H9 (cell line): Measurements from ENCODE around the gene RELL1. TPM values are rescaled to one million over a fixed set of nuclear protein-coding genes. Genes with fewer than 3 reads are reported as not detected.

Experiments used
- DNase-seq: peaks from one replicate; pipeline ENCODE4 v3.0.0-alpha.2; 2017
- H2AFZ ChIP-seq: one replicate; pipeline ENCODE4 v1.6.1; 2013; ENCODE audit warnings: mild to moderate bottlenecking, low read length, control low read depth, moderate library complexity
- H2AK5ac ChIP-seq: 2 replicates; pipeline ENCODE4 v1.6.1; 2013; ENCODE audit warnings: low read length, control low read depth, mixed read lengths; ENCODE audit not compliant: insufficient read length
- H2BK120ac ChIP-seq: one replicate; pipeline ENCODE4 v1.6.1; 2013; ENCODE audit warnings: low read depth, mild to moderate bottlenecking, low read length, control low read depth, inconsistent platforms; ENCODE audit not compliant: poor library complexity, severe bottlenecking
- H2BK12ac ChIP-seq: 2 replicates; pipeline ENCODE4 v1.6.1; 2013; ENCODE audit warnings: low read length, control low read depth, mixed read lengths, low read depth; ENCODE audit not compliant: insufficient read length
- H2BK15ac ChIP-seq: 2 replicates; pipeline ENCODE4 v1.6.1; 2013; ENCODE audit warnings: low read depth, low read length, control low read depth
- H2BK20ac ChIP-seq: one replicate; pipeline ENCODE4 v1.6.1; 2013; ENCODE audit warnings: low read depth, mild to moderate bottlenecking, low read length, control low read depth, inconsistent platforms; ENCODE audit not compliant: poor library complexity, severe bottlenecking
- H2BK5ac ChIP-seq: 2 replicates; pipeline ENCODE4 v1.6.1; 2013; ENCODE audit warnings: low read length, control low read depth, mixed read lengths; ENCODE audit not compliant: insufficient read length
- H3K14ac ChIP-seq: 2 replicates; pipeline ENCODE4 v1.6.1; 2013; ENCODE audit warnings: low read length, control low read depth; ENCODE audit not compliant: insufficient read depth
- H3K18ac ChIP-seq: 2 replicates; pipeline ENCODE4 v1.6.1; 2013; ENCODE audit warnings: low read depth, mild to moderate bottlenecking, mixed read lengths, low read length, control low read depth; ENCODE audit not compliant: insufficient read length
- H3K23ac ChIP-seq: 2 replicates; pipeline ENCODE4 v1.6.1; 2013; ENCODE audit warnings: low read length, control low read depth, mixed read lengths, low read depth; ENCODE audit not compliant: insufficient read length
- H3K23me2 ChIP-seq: 2 replicates; pipeline ENCODE4 v1.6.1; 2013; ENCODE audit warnings: low read depth, mild to moderate bottlenecking, mixed read lengths, low read length, control low read depth; ENCODE audit not compliant: insufficient read length, poor library complexity, severe bottlenecking
- H3K27ac ChIP-seq: 2 replicates; pipeline ENCODE4 v1.5.1; 2013; ENCODE audit warnings: low read length, control low read depth, mixed read lengths, low read depth; ENCODE audit not compliant: insufficient read length
- H3K27me3 ChIP-seq: 2 replicates; pipeline ENCODE4 v1.6.1; 2013; ENCODE audit warnings: low read length, control low read depth, inconsistent platforms; ENCODE audit not compliant: insufficient read depth
- H3K4ac ChIP-seq: 2 replicates; pipeline ENCODE4 v1.6.1; 2013; ENCODE audit warnings: low read depth, mild to moderate bottlenecking, control low read depth, inconsistent platforms, low read length, moderate library complexity
- H3K4me1 ChIP-seq: 2 replicates; pipeline ENCODE4 v1.6.1; 2013; ENCODE audit warnings: low read length, control low read depth, inconsistent platforms; ENCODE audit not compliant: insufficient read depth
- H3K4me2 ChIP-seq: 2 replicates; pipeline ENCODE4 v1.6.1; 2013; ENCODE audit warnings: low read length, control low read depth, mixed read lengths; ENCODE audit not compliant: insufficient read length, insufficient read depth
- H3K56ac ChIP-seq: 2 replicates; pipeline ENCODE4 v1.6.1; 2013; ENCODE audit warnings: low read depth, mild to moderate bottlenecking, mixed read lengths, low read length, control low read depth; ENCODE audit not compliant: insufficient read length
- H3K79me1 ChIP-seq: 2 replicates; pipeline ENCODE4 v1.6.1; 2013; ENCODE audit warnings: low read depth, mild to moderate bottlenecking, moderate library complexity, low read length, control low read depth, inconsistent platforms; ENCODE audit not compliant: insufficient read depth, poor library complexity, severe bottlenecking
- H3K79me2 ChIP-seq: 2 replicates; pipeline ENCODE4 v1.6.1; 2013; ENCODE audit warnings: low read length, control low read depth, inconsistent platforms; ENCODE audit not compliant: insufficient read depth
- H3K9ac ChIP-seq: 2 replicates; pipeline ENCODE4 v1.6.1; 2013; ENCODE audit warnings: low read length, control low read depth, mixed read lengths; ENCODE audit not compliant: insufficient read length; ENCODE audit errors: extremely low read depth
- H3K9me3 ChIP-seq: one replicate; pipeline ENCODE4 v1.6.1; 2013; ENCODE audit warnings: low read depth, low read length, inconsistent platforms; ENCODE audit not compliant: control insufficient read depth
- H3T11ph ChIP-seq: one replicate; pipeline ENCODE4 v1.6.1; 2013; ENCODE audit warnings: mild to moderate bottlenecking, low read length, control low read depth, inconsistent platforms
- H4K20me1 ChIP-seq: one replicate; pipeline ENCODE4 v1.6.1; 2013; ENCODE audit not compliant: control insufficient read depth, insufficient read length, insufficient read depth
- H4K5ac ChIP-seq: 2 replicates; pipeline ENCODE4 v1.6.1; 2013; ENCODE audit warnings: low read depth, mild to moderate bottlenecking, mixed read lengths, low read length, control low read depth; ENCODE audit not compliant: insufficient read length
- H4K8ac ChIP-seq: replicated peaks from 2 replicates; pipeline ENCODE4 v1.6.1; 2013; ENCODE audit warnings: low read length, control low read depth, mixed read lengths, low read depth; ENCODE audit not compliant: insufficient read length
- H4K91ac ChIP-seq: 2 replicates; pipeline ENCODE4 v1.6.1; 2013; ENCODE audit warnings: low read depth, mild to moderate bottlenecking, moderate library complexity, mixed read lengths, low read length, control low read depth; ENCODE audit not compliant: insufficient read length
- H3K27ac Mint-ChIP-seq, 3 experiments: 2 replicates in 2 of 3; 3 replicates in 1 of 3; pipeline ENCODE4 v1.8.0; 2020 to 2021; ENCODE audit warnings: mixed read lengths in 3 of 3, mild to moderate bottlenecking in 1 of 3, moderate library complexity in 1 of 3
- H3K27me3 Mint-ChIP-seq: 2 replicates; pipeline ENCODE4 v1.8.0; 2021; ENCODE audit warnings: low read depth, mild to moderate bottlenecking, moderate library complexity, mixed read lengths
- H3K36me3 Mint-ChIP-seq, 3 experiments: 2 replicates in 2 of 3; 3 replicates in 1 of 3; pipeline ENCODE4 v1.8.0; 2020 to 2021; ENCODE audit warnings: low read depth in 3 of 3, mixed read lengths in 3 of 3; ENCODE audit not compliant: insufficient read depth in 1 of 3
- H3K4me1 Mint-ChIP-seq, 2 experiments: 2 replicates each; pipeline ENCODE4 v1.8.0; 2020; ENCODE audit warnings: mixed read lengths in 2 of 2
- H3K4me3 Mint-ChIP-seq, 2 experiments: 2 replicates in 1 of 2; 3 replicates in 1 of 2; pipeline ENCODE4 v1.8.0; 2020 to 2021; ENCODE audit warnings: mild to moderate bottlenecking in 2 of 2, mixed read lengths in 2 of 2, moderate library complexity in 1 of 2
- H3K9me3 Mint-ChIP-seq, 2 experiments: 2 replicates in 1 of 2; 3 replicates in 1 of 2; pipeline ENCODE4 v1.8.0; 2020; ENCODE audit warnings: mild to moderate bottlenecking in 2 of 2, mixed read lengths in 2 of 2, moderate library complexity in 1 of 2
- CTCF ChIP-seq: fragments of 200-600 bp; sonication (generic); conservative IDR thresholded peaks from 3 replicates; pipeline ENCODE4 v1.8.0; 2021; ENCODE audit warnings: antibody characterized with exemption, mild to moderate bottlenecking
- WGBS: extraction: QIAGEN DNeasy Blood & Tissue Kit; methylation state at CpG from one replicate; pipeline ENCODE4 v1.1.7; 2013; ENCODE audit warnings: missing lambda C conversion rate, low lambda C conversion rate, mixed read lengths; ENCODE audit not compliant: insufficient read length; ENCODE audit errors: extremely low coverage; 5-methylcytosine and 5-hydroxymethylcytosine counted together
- total RNA-seq: library from RNA; stranded (reverse); gene quantifications from 2 replicates; pipeline ENCODE4 v1.2.1, GENCODE V29; 2021

The RELL1 gene
- total RNA-seq, 1 experiment from 2014 or later: 10.8 TPM

GRCh38 chr4:37685823-37686372 is 278 bp downstream of the RELL1 start:
- H4K8ac ChIP-seq: no peak overlapping the region
- H4K20me1 ChIP-seq: no peaks in the 10 kb centered on the region
- H2BK120ac ChIP-seq: no peak overlapping the region
- no peak overlapping the region for H2BK15ac ChIP-seq
- Mint-ChIP-seq H3K36me3 (peaks cover 2 to 7% (median 5%) of the 10 kb centered on the region in 3 experiments; a peak in 5 of 7 replicates), H3K27ac (no peak overlapping the region; a peak in 1 of 7 replicates), H3K27me3 (peaks cover 25% of the 10 kb centered on the region), H3K4me3 (peak overlapping the region; percentile 70 to 86), H3K4me1 (peaks cover 28 to 30% of the 10 kb centered on the region in 2 experiments), H3K9me3 (no peaks in the 10 kb centered on the region)
- no peak overlapping the region for H4K5ac ChIP-seq
- peak overlapping the region; percentile 38 for H3K18ac ChIP-seq
- H3K79me1 ChIP-seq: no peaks in the 10 kb centered on the region
- H2BK12ac ChIP-seq: no peak overlapping the region
- no peaks in the 10 kb centered on the region for H3K4me1 ChIP-seq
- no peak overlapping the region for H2AFZ ChIP-seq
- WGBS: no CpG with 5 or more reads among the region's 75 CpGs
- no peak overlapping the region for H2AK5ac ChIP-seq
- H3K14ac ChIP-seq: peak overlapping the region; percentile 74; the same call in 1 of the 2 replicates
- peak overlapping the region; percentile 65 for H3K9ac ChIP-seq
- H3K56ac ChIP-seq: no peak overlapping the region
- H3K4me2 ChIP-seq: peak overlapping the region; percentile 64
- H3K9me3 ChIP-seq: no peaks in the 10 kb centered on the region
- no peak overlapping the region for H2BK5ac ChIP-seq
- no peak for DNase-seq
- no peak overlapping the region for H4K91ac ChIP-seq
- no peak overlapping the region for H3T11ph ChIP-seq
- H3K79me2 ChIP-seq: no peaks in the 10 kb centered on the region
- no peak overlapping the region for H2BK20ac ChIP-seq
- no peaks in the 10 kb centered on the region for H3K27me3 ChIP-seq
- TF ChIP-seq CTCF: no peak
- H3K23me2 ChIP-seq: no peaks in the 10 kb centered on the region
- no peak overlapping the region for H3K4ac ChIP-seq
- no peak overlapping the region for H3K27ac ChIP-seq
- no peak overlapping the region for H3K23ac ChIP-seq
